SK-N-SH (cell line): ENCODE results near the gene TMEM80. TPM values are rescaled to one million over a fixed set of nuclear protein-coding genes. Genes with fewer than 3 reads are reported as not detected.
"Not testable (repeated sequence)": the region's sequence is repeated elsewhere in the genome, so short reads cannot be mapped to it uniquely, and the experiment has no call there.

Experiments used
- CTCF ChIA-PET: fragments of 300-600, 350-600 bp; formaldehyde crosslinking; extraction: SDS; loops from one replicate; lab custom pipeline; 2021; lab: Yijun Ruan, JAX
- POLR2A ChIA-PET: fragments of 350-600 bp; sonication (Branson Sonifier 250); formaldehyde crosslinking; extraction: SDS; loops from one replicate; lab custom pipeline; 2020; ENCODE audit warnings: antibody characterized with exemption, inconsistent platforms; lab: Yijun Ruan, JAX
- DNase-seq: peaks from one replicate; pipeline ENCODE4 v3.0.0; 2012
- H2AFZ ChIP-seq: fragments of 200-600 bp; sonication (generic); 2 replicates; pipeline ENCODE4 v1.8.1; 2016; ENCODE audit warnings: antibody characterized with exemption, mild to moderate bottlenecking, low read depth
- H3F3A ChIP-seq: fragments of 200-600 bp; sonication (generic); replicated peaks from 2 replicates; pipeline ENCODE3; 2016; ENCODE audit warnings: antibody characterized with exemption, mild to moderate bottlenecking; ENCODE audit not compliant: insufficient read depth
- H3K27ac ChIP-seq, 2 experiments: fragments of 200-500 bp in 1 of 2; fragments of 200-600 bp in 1 of 2; sonication (Bioruptor generic) in 1 of 2; sonication (generic), shearing (Covaris generic) in 1 of 2; 2 replicates each; pipeline versions ENCODE4 v1.5.1 to v1.6.1; 2014 to 2016; ENCODE audit warnings: low read depth in 2 of 2, inconsistent platforms in 1 of 2, low read length in 1 of 2, mild to moderate bottlenecking in 1 of 2, mixed read lengths in 1 of 2
- H3K27me3 ChIP-seq: fragments of 200-600 bp; sonication (generic), shearing (Covaris generic); 2 replicates; pipeline ENCODE4 v1.6.1; 2016; ENCODE audit warnings: mixed run types; ENCODE audit not compliant: insufficient read depth
- H3K36me3 ChIP-seq, 2 experiments: fragments of 200-500 bp in 1 of 2; fragments of 200-600 bp in 1 of 2; sonication (Bioruptor generic) in 1 of 2; sonication (generic) in 1 of 2; replicated peaks in 1 of 2; 2 replicates each; pipeline versions ENCODE3 to v1.5.1; 2014 to 2016; ENCODE audit warnings: low read length in 1 of 2, mild to moderate bottlenecking in 1 of 2; ENCODE audit not compliant: insufficient read depth in 2 of 2, control insufficient read depth in 1 of 2
- H3K4me1 ChIP-seq, 2 experiments: fragments of 200-500 bp in 1 of 2; fragments of 200-600 bp in 1 of 2; sonication (Bioruptor generic) in 1 of 2; sonication (generic), shearing (Covaris generic) in 1 of 2; 2 replicates each; pipeline versions ENCODE4 v1.5.1 to v1.6.1; 2014 to 2016; ENCODE audit warnings: low read depth in 1 of 2, low read length in 1 of 2, mixed run types in 1 of 2; ENCODE audit not compliant: insufficient read depth in 2 of 2, control insufficient read depth in 1 of 2
- H3K4me2 ChIP-seq: fragments of 200-600 bp; sonication (generic), shearing (Covaris generic); 2 replicates; pipeline ENCODE4 v1.6.1; 2017; ENCODE audit warnings: mixed run types
- H3K4me3 ChIP-seq, 2 experiments: fragments of 200-500 bp in 1 of 2; fragments of 200-600 bp in 1 of 2; sonication (Bioruptor generic) in 1 of 2; sonication (generic), shearing (Covaris generic) in 1 of 2; 2 replicates each; pipeline versions ENCODE4 v1.5.1 to v1.8.1; 2014 to 2016; ENCODE audit warnings: low read depth in 2 of 2, inconsistent platforms in 1 of 2, low read length in 1 of 2, mild to moderate bottlenecking in 1 of 2, mixed read lengths in 1 of 2, moderate library complexity in 1 of 2
- H3K79me2 ChIP-seq: fragments of 200-600 bp; sonication (generic); 2 replicates; pipeline ENCODE4 v1.8.1; 2017; ENCODE audit warnings: mild to moderate bottlenecking; ENCODE audit not compliant: insufficient read depth
- H3K9ac ChIP-seq: fragments of 200-600 bp; sonication (generic); 2 replicates; pipeline ENCODE4 v1.6.1; 2017; ENCODE audit warnings: mixed run types
- H3K9me2 ChIP-seq: fragments of 200-600 bp; sonication (generic); 2 replicates; pipeline ENCODE4 v1.6.1; 2017; ENCODE audit warnings: mixed run types
- H3K9me3 ChIP-seq: fragments of 200-600 bp; sonication (generic); 2 replicates; pipeline ENCODE4 v1.6.1; 2017; ENCODE audit warnings: mixed run types, mild to moderate bottlenecking, moderate library complexity
- H4K20me1 ChIP-seq: fragments of 200-600 bp; sonication (generic); 2 replicates; pipeline ENCODE4 v1.6.1; 2017; ENCODE audit warnings: mild to moderate bottlenecking, mixed run types; ENCODE audit not compliant: insufficient read depth
- CHD2 ChIP-seq: fragments of 150-350 bp; IDR thresholded peaks from 2 replicates; pipeline ENCODE4 v1.6.1; 2018; ENCODE audit warnings: low read length; ENCODE audit not compliant: partially characterized antibody
- ELF1 ChIP-seq: IDR thresholded peaks from 2 replicates; pipeline ENCODE4 v1.4.0; 2012
- EZH2phosphoT487 ChIP-seq: fragments of 200-600 bp; sonication (generic); IDR thresholded peaks from 2 replicates; pipeline ENCODE4 v1.6.1; 2017; ENCODE audit warnings: low read depth, mixed run types, mild to moderate bottlenecking, antibody characterized with exemption, moderate library complexity, borderline replicate concordance
- FOXJ3 ChIP-seq: sonication (generic); formaldehyde crosslinking; IDR thresholded peaks from 2 replicates; pipeline ENCODE4 v1.5.1; 2020; ENCODE audit warnings: mild to moderate bottlenecking, missing genetic modification reagents
- FOXM1 ChIP-seq: IDR thresholded peaks from 2 replicates; pipeline ENCODE4 v1.4.0; 2012; ENCODE audit warnings: low read depth, mild to moderate bottlenecking
- GABPA ChIP-seq: IDR thresholded peaks from 2 replicates; pipeline ENCODE4 v1.4.0; 2012; ENCODE audit warnings: low read depth, mild to moderate bottlenecking
- MXI1 ChIP-seq: IDR thresholded peaks from 2 replicates; pipeline ENCODE4 v1.6.1; 2012; ENCODE audit warnings: mild to moderate bottlenecking, low read depth, low read length, improper control_type of control experiment
- NFIC ChIP-seq: IDR thresholded peaks from 2 replicates; pipeline ENCODE4 v1.4.0; 2012; ENCODE audit warnings: borderline replicate concordance
- NRF1 ChIP-seq: IDR thresholded peaks from 2 replicates; pipeline ENCODE4 v1.6.1; 2012; ENCODE audit warnings: low read depth, mild to moderate bottlenecking, low read length
- POLR2AphosphoS5 ChIP-seq: IDR thresholded peaks from 2 replicates; pipeline ENCODE4 v1.6.1; 2012; ENCODE audit warnings: low read depth, low read length
- RAD21 ChIP-seq: IDR thresholded peaks from 2 replicates; pipeline ENCODE4 v1.6.1; 2012; ENCODE audit warnings: mild to moderate bottlenecking, low read length
- RXRA ChIP-seq: IDR thresholded peaks from 2 replicates; pipeline ENCODE4 v1.4.0; 2012; ENCODE audit warnings: low read depth, mild to moderate bottlenecking, borderline replicate concordance
- SIN3A ChIP-seq: IDR thresholded peaks from 2 replicates; pipeline ENCODE4 v1.6.1; 2012; ENCODE audit warnings: low read depth, mild to moderate bottlenecking, low read length, moderate library complexity, borderline replicate concordance
- TEAD4 ChIP-seq: IDR thresholded peaks from 2 replicates; pipeline ENCODE4 v1.4.0; 2012; ENCODE audit warnings: mild to moderate bottlenecking, borderline replicate concordance; ENCODE audit not compliant: insufficient read depth
- USF2 ChIP-seq: fragments of 150-350 bp; IDR thresholded peaks from 2 replicates; pipeline ENCODE4 v1.6.1; 2017; ENCODE audit warnings: antibody characterized with exemption, low read length, low read depth, borderline replicate concordance
- YY1 ChIP-seq: IDR thresholded peaks from 2 replicates; pipeline ENCODE4 v1.4.0; 2012; ENCODE audit warnings: low read depth, mild to moderate bottlenecking
- WGBS: methylation state at CpG from one replicate; pipeline ENCODE4 v1.1.6; 2017; ENCODE audit warnings: low lambda C conversion rate; 5-methylcytosine and 5-hydroxymethylcytosine counted together
- polyA plus RNA-seq, 3 experiments: library from polyadenylated mRNA; depleted of rRNA; stranded (reverse); fragments of >200 nt; gene quantifications; 2 replicates each; pipeline ENCODE4 v1.2.3, GENCODE V29; 2012
- TF ChIP-seq, protein P1 (sequence below): fragments of 150-350 bp; IDR thresholded peaks from 2 replicates; pipeline ENCODE4 v1.6.1; 2016; ENCODE audit warnings: mild to moderate bottlenecking, low read depth, low read length
- TF ChIP-seq, protein P2 (sequence below): IDR thresholded peaks from 2 replicates; pipeline ENCODE4; 2012

Gene TMEM80
- polyA plus RNA-seq, 1 of the 3 experiments (the other 2 are of a cell fraction), result 40.4 TPM

DNA sequence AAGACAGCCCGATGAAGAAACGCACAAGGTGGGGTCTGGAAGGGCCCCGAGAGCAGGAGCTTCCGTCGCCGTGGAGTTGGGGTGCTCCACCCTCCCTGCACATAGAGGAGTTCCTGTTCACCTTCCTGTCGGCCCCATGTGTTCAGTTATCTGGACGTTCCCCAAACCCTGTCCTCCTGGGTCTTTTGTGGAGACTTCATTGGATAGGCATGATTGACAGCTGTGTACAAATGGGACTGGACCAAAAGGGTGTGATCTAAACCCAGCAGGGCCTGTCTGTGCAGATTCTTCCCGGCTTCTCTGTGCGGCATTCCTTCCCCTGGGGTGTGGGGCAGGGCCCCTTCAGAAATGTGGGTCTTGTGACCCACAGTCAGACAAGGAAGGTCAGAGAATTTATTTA lies 42.3 kb downstream of the TMEM80 start:
- DNase-seq, H2AFZ ChIP-seq, H3K9ac ChIP-seq, H3F3A ChIP-seq, H3K27ac ChIP-seq, POLR2A ChIA-PET, H3K4me2 ChIP-seq, H3K4me1 ChIP-seq, H3K9me2 ChIP-seq, H3K79me2 ChIP-seq, H3K9me3 ChIP-seq, H3K27me3 ChIP-seq, H3K4me3 ChIP-seq, H4K20me1 ChIP-seq, H3K36me3 ChIP-seq: not testable (repeated sequence)
- CTCF ChIA-PET, result interaction anchor here (2.4 kb wide), 1 partner anchor 15 kb away, joined by 7 read pairs; no protein-coding TSS in a partner anchor
- 68% methylated on average over 6 of the region's 10 CpGs for WGBS

DNA sequence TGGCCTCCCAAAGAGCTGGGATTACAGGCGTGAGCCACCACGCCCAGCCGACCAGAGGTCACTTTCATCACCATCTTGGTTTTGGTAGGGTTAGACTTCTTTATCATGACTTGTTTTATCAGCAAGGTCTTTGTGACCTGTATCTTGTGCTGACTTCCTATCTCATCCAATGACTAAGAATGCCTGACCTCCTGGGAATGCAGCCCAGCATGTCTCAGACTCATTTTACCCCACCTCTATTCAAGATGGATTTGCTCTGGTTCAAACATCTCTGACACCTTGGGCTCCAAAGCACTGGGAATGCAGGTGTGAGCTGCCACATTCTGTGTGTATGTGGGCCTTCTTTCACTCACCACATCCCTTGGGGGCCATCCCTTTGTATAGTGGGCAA lies 46.5 kb downstream of the TMEM80 start:
- TF ChIP-seq NRF1 (no peak), GABPA (no peak), TEAD4 (no peak), MXI1 (no peak), ELF1 (no peak), POLR2AphosphoS5 (no peak), FOXM1 (no peak), YY1 (no peak), FOXJ3 (CRISPR knock-in tag) (no peak), SIN3A (no peak), RXRA (no peak), CHD2 (no peak), EZH2phosphoT487 (no peak), RAD21 (no peak), NFIC (no peak), USF2 (no peak)
- TF ChIP-seq, protein P1, sequence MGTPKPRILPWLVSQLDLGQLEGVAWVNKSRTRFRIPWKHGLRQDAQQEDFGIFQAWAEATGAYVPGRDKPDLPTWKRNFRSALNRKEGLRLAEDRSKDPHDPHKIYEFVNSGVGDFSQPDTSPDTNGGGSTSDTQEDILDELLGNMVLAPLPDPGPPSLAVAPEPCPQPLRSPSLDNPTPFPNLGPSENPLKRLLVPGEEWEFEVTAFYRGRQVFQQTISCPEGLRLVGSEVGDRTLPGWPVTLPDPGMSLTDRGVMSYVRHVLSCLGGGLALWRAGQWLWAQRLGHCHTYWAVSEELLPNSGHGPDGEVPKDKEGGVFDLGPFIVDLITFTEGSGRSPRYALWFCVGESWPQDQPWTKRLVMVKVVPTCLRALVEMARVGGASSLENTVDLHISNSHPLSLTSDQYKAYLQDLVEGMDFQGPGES, result no peak
- TF ChIP-seq, protein P2, sequence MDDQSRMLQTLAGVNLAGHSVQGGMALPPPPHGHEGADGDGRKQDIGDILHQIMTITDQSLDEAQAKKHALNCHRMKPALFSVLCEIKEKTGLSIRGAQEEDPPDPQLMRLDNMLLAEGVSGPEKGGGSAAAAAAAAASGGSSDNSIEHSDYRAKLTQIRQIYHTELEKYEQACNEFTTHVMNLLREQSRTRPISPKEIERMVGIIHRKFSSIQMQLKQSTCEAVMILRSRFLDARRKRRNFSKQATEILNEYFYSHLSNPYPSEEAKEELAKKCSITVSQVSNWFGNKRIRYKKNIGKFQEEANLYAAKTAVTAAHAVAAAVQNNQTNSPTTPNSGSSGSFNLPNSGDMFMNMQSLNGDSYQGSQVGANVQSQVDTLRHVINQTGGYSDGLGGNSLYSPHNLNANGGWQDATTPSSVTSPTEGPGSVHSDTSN, result no peak
- ChIA-PET CTCF (no interaction called here), POLR2A (no interaction called here)
- Histone ChIP-seq H3K9ac (no peak overlapping the region), H3K36me3 (no peaks in the 10 kb centered on the region), H3K27me3 (no peaks in the 10 kb centered on the region; the same call in 1 of the 2 replicates), H3K4me2 (no peak overlapping the region), H3K4me3 (no peak overlapping the region; a peak in 1 of 4 replicates), H3F3A (no peaks in the 10 kb centered on the region), H4K20me1 (no peaks in the 10 kb centered on the region), H3K79me2 (no peaks in the 10 kb centered on the region), H3K4me1 (peaks cover 0 to 3% of the 10 kb centered on the region in 2 experiments; a peak in 1 of 4 replicates), H3K9me3 (no peaks in the 10 kb centered on the region), H3K27ac (no peak overlapping the region), H2AFZ (no peak overlapping the region), H3K9me2 (no peaks in the 10 kb centered on the region)
- no peak for DNase-seq
- WGBS, result 97% methylated on average over 3 of the region's 3 CpGs
